C4-2B (cell line): Measurements from ENCODE around the gene TRIB2.

Experiments
- H3K27ac ChIP-seq: fragments of 450-650 bp; 2 replicates; pipeline ENCODE4 v1.5.1; 2017
- CTCF ChIP-seq: fragments of 450-650 bp; conservative IDR thresholded peaks from 2 replicates; pipeline ENCODE4 v1.5.1; 2017; ENCODE audit warnings: mild to moderate bottlenecking
- ZFX ChIP-seq: fragments of 450-650 bp; IDR thresholded peaks from 2 replicates; pipeline ENCODE4 v1.6.1; 2017

Gene TRIB2

GRCh38 chr2:12723736-12724463, 7.2 kb downstream of the TRIB2 start:
- H3K27ac ChIP-seq, result no peak overlapping the region
- TF ChIP-seq ZFX (no peak), CTCF (no peak)

GRCh38 chr2:12725233-12726187, 8.8 kb downstream of the TRIB2 start:
- H3K27ac ChIP-seq, result no peak overlapping the region; the same call in 1 of the 2 replicates
- no peak for TF ChIP-seq CTCF
- no peak for TF ChIP-seq ZFX

GRCh38 chr2:12726271-12726670, 9.5 kb downstream of the TRIB2 start:
- H3K27ac ChIP-seq, result no peak overlapping the region
- no peak for TF ChIP-seq ZFX
- TF ChIP-seq CTCF, result no peak

GRCh38 chr2:12727065-12727464, 10.3 kb downstream of the TRIB2 start:
- no peak for TF ChIP-seq CTCF
- TF ChIP-seq ZFX, result no peak
- no peak overlapping the region for H3K27ac ChIP-seq

GRCh38 chr2:12727641-12728040, 10.9 kb downstream of the TRIB2 start:
- H3K27ac ChIP-seq, result no peak overlapping the region

GRCh38 chr2:12728221-12728777, 11.6 kb downstream of the TRIB2 start:
- TF ChIP-seq CTCF (no peak), ZFX (no peak)
- H3K27ac ChIP-seq, result no peak overlapping the region

More at GRCh38 chr2:12727641-12728040, 10.9 kb downstream of the TRIB2 start:
- TF ChIP-seq CTCF (no peak), ZFX (no peak)
